NCI-H345 treated with DMSO at 0.1 percent for 48 hours (cell line): ENCODE measurements around the gene ME3.

Experiments
- DNase-seq: peaks from one replicate; lab custom pipeline; 2025; ENCODE audit not compliant: unreplicated experiment; lab: John Stamatoyannopoulos, UW

The ME3 gene

DNA sequence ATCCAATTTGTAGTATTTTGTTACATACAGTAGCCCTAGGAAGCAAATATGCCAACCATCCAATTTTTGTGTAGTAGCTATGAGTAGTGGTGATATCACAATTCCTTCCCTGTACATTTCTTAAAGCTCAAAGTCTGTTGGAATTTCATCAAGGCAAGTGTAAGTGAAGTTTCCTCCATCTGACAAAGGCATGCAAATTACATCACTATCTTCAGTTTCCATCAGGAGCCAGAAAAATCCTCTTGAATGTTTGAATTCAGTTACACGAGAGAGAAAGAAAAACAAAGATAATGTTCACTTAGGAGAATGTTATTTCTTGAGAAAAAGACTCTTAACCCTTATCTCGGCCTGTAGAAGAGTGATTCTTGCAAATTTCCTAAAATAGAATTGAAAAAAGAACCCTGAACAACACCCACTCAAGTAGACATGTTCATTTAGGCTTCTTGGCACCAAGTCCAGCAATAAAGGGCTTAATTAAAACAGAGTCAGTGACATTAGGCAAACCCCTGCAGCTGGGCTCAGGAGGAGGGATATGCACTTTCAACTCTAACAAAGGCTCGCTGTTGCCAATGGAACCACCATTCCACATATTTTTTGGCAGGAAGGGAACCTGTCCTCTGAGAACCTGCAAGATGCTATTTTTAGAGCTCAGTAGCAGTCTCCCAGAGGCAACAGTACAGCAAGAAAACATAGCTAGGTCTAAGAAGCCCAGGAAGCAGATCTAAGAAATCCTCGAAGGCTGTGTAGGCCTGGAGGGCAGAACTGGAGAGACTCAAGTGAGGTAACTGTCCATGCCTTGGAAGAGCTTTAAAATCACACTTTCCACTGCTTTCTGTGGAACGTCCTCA is 153.1 kb downstream of the ME3 start:
- DNase-seq = peak; percentile 3

- no peak for DNase-seq
Measured at GRCh38 chr11:86518211-86518610, 154.2 kb downstream of the ME3 start.

DNA sequence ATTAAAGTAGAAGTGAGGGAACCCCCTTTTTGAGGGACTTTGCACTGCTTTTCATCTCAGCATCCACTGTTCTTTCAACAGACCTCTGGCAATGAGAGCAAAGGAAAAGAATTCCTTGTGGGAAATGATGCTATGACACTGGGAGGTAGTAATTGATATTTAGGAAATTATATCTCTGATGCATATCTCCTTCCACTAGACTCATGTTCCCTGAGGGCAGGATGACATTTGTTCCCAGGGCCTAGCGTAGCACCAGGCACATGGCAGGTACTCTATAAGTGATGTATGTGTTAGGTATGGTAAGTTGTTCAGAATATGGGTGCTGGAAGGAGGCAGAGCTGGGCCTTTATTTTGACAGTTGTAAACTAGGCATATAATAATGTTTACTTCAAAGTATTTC is 154.9 kb downstream of the ME3 start:
- no peak for DNase-seq

- no peak for DNase-seq
Measured at GRCh38 chr11:86515297-86516094, 156.9 kb downstream of the ME3 start.

- DNase-seq = no peak
Measured at GRCh38 chr11:86514453-86514852, 158.0 kb downstream of the ME3 start.

DNA sequence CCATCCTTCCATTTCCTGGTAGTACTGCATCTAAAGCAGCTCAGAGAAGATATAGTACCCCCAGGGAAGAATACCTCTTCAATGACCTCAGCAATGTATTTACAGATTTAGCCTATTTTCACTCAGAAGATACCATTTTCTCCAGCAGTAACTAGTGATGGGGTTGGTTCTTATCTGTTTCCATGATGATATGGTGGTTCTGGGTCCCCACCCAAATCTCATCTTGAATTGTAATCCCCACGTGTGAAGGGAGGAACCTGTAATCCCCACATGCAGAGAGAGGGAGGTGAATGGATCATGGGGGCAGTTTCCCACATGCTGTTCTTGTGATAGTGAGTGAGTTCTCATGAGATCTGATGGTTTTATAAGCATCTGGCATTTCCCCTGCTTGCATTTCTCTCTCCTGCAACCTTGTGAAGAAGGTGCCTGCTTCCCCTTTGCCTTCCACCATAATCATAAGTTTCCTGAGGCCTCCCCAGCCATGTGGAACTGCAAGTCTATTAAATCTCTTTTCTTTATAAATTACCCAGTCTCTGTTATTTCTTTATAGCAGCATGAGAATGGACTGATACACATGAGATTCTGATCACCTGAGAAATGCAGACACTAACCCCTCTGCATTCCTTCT is 158.6 kb downstream of the ME3 start:
- no peak for DNase-seq

GRCh38 chr11:86513138-86513537 is 159.3 kb downstream of the ME3 start:
- DNase-seq = no peak

DNA sequence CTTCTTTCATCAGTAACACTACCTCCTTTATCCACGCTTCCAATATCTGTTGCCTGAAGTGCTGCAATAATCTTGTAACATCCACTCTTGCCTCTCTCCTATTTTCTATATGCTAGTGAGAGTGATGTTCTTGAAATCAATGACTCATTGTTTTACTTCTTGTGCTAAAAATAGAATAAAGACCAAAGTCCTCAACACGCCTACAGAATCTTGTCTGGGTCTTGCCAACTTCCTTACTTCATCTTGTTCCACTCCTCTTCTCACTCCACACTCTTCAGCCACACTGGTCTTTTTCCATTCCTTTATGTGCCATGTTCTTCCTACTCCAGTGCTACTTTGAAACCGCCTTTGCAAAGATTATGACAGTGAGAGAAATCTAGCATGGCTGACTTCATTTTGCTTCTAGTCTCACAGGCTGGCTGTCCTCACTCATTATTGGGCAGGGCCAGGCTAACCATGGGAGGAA is 161.3 kb downstream of the ME3 start:
- no peak for DNase-seq

DNA sequence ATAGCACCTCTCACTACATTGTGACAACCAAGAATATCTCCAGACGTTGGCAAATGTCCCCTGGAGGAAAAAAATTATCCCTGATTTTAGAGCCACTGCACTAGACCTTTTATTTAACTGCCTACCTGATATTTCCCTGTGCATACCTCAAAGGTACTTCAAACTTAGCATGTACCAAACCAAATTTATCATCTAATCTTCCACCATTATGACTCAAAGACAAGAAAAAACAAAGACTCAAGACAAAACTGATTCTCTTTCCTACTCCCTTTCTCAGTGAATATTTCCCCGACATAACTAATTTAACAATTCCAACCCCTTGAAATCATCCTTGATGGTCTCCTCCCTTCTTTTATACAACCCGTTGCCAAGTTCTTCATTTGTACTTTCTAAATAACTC is 161.7 kb downstream of the ME3 start:
- no peak for DNase-seq

DNA sequence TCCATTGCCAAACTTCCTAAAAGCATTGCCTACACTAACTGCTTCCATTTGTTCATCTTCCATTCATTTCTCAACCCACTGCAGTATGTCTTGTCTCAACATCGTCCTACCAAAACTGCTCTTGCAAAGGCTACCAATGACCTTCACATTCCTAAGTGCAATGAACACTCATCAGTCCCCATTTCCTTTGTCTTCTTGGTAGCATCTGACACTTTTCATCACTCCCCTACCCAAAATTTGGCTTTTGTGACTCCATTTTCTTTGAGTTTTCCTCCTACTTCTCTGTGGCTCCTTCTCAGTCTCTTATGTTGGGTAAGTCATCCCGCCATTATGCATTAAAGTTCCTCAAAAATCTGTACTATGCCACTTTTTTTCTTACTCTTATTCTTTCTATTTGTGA is 162.3 kb downstream of the ME3 start:
- DNase-seq = no peak

- DNase-seq = no peak
Measured at GRCh38 chr11:86509588-86509974, 162.8 kb downstream of the ME3 start.

- no peak for DNase-seq
Measured at GRCh38 chr11:86508604-86509587, 163.5 kb downstream of the ME3 start.

- no peak for DNase-seq
Measured at GRCh38 chr11:86507249-86507845, 165.1 kb downstream of the ME3 start.

- no peak for DNase-seq
Measured at GRCh38 chr11:86506235-86506634, 166.2 kb downstream of the ME3 start.

DNA sequence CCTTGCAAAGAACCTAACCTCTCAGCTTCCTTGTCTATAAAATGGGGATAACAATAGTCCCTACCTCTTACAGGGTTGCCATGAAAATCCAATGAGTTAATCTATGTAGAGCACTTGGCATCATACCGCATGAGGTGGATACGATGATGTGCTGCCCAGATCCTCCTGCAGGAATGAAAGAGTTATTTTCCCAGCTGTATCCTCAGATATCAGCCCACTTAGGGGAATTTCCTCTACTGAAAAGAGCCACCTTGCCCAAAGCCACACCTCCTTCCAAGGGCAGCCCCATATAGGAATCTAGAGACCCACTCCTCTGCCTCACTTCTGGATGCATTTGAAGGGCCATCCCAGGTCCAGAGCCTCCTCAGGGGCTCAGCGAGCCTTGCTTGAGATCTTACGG is 169.3 kb downstream of the ME3 start:
- no peak for DNase-seq

- DNase-seq = no peak
Measured at GRCh38 chr11:86502137-86502642, 170.2 kb downstream of the ME3 start.

GRCh38 chr11:86500500-86501140 is 171.8 kb downstream of the ME3 start:
- DNase-seq = no peak

GRCh38 chr11:86499723-86500129 is 172.7 kb downstream of the ME3 start:
- no peak for DNase-seq

DNA sequence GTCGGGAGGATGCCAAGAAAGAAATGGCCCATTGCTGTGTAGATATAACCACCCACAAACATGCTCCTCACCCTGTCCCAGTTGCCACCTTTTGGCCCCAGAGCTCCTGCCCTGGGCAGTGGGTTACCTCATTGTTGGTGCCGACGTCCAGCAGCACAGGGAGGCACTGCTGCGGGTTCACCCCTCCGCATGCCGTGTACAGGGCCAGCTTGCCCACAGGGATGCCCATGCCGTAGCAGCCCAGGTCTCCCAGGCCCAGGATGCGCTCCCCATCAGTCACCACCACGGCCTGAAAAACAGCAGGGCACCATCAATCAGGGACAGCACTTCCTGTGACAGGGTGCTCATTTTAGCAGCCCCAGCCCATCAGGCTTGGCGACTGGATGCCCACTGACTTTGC is 174.6 kb downstream of the ME3 start:
- no peak for DNase-seq
